ENCODE results near the gene HECA. TPM values are rescaled to one million over a fixed set of nuclear protein-coding genes. Genes with fewer than 3 reads are reported as not detected.
"Not testable (repeated sequence)": the region's sequence is repeated elsewhere in the genome, so short reads cannot be mapped to it uniquely, and the experiment has no call there.

The HECA gene
- total RNA-seq, 1 donor from 2014 or later = 24.9 TPM

GRCh38 chr6:139135578-139136545 lies 982 bp downstream of the HECA start:
- DNase-seq (ENCODE audit: low read depth in 2 of 2) = peak in 1 of 2 donors; percentile 52

- no peak for DNase-seq (ENCODE audit: low read depth in 2 of 2)
Observed at GRCh38 chr6:139137706-139138105, 2.8 kb downstream of the HECA start.

- DNase-seq (ENCODE audit: low read depth in 2 of 2) = not testable (repeated sequence)
Observed at GRCh38 chr6:139140854-139141253, 6.0 kb downstream of the HECA start.

GRCh38 chr6:139142262-139142661 lies 7.4 kb downstream of the HECA start:
- no peak for DNase-seq (ENCODE audit: low read depth in 2 of 2)

GRCh38 chr6:139143111-139143510 lies 8.2 kb downstream of the HECA start:
- no peak for DNase-seq (ENCODE audit: low read depth in 2 of 2)

- DNase-seq (ENCODE audit: low read depth in 2 of 2) = no peak
Observed at GRCh38 chr6:139144490-139145085, 9.7 kb downstream of the HECA start.

- no peak for DNase-seq (ENCODE audit: low read depth in 2 of 2)
Observed at GRCh38 chr6:139145661-139146060, 10.8 kb downstream of the HECA start.

- no peak for DNase-seq (ENCODE audit: low read depth in 2 of 2)
Observed at GRCh38 chr6:139146317-139146726, 11.4 kb downstream of the HECA start.

- DNase-seq (ENCODE audit: low read depth in 2 of 2) = no peak
Observed at GRCh38 chr6:139147628-139148027, 12.7 kb downstream of the HECA start.

GRCh38 chr6:139148557-139149235 lies 13.8 kb downstream of the HECA start:
- DNase-seq (ENCODE audit: low read depth in 2 of 2) = no peak

GRCh38 chr6:139149383-139149782 lies 14.5 kb downstream of the HECA start:
- DNase-seq (ENCODE audit: low read depth in 2 of 2) = no peak

GRCh38 chr6:139150920-139151319 lies 16.0 kb downstream of the HECA start:
- no peak for DNase-seq (ENCODE audit: low read depth in 2 of 2)

- DNase-seq (ENCODE audit: low read depth in 2 of 2) = no peak
Observed at GRCh38 chr6:139151425-139152087, 16.7 kb downstream of the HECA start.

- DNase-seq (ENCODE audit: low read depth in 2 of 2) = no peak
Observed at GRCh38 chr6:139152088-139152891, 17.4 kb downstream of the HECA start.

- DNase-seq (ENCODE audit: low read depth in 2 of 2) = no peak
Observed at GRCh38 chr6:139152892-139153271, 18.0 kb downstream of the HECA start.

GRCh38 chr6:139153855-139154254 lies 19.0 kb downstream of the HECA start:
- no peak for DNase-seq (ENCODE audit: low read depth in 2 of 2)

- DNase-seq (ENCODE audit: low read depth in 2 of 2) = no peak
Observed at GRCh38 chr6:139154881-139155547, 20.1 kb downstream of the HECA start.

GRCh38 chr6:139156102-139156501 lies 21.2 kb downstream of the HECA start:
- DNase-seq (ENCODE audit: low read depth in 2 of 2) = no peak

GRCh38 chr6:139156551-139156950 lies 21.7 kb downstream of the HECA start:
- no peak for DNase-seq (ENCODE audit: low read depth in 2 of 2)

GRCh38 chr6:139157086-139157485 lies 22.2 kb downstream of the HECA start:
- not testable (repeated sequence) for DNase-seq (ENCODE audit: low read depth in 2 of 2)
